ENCODE data around the gene KCNJ11.

The KCNJ11 gene

DNA sequence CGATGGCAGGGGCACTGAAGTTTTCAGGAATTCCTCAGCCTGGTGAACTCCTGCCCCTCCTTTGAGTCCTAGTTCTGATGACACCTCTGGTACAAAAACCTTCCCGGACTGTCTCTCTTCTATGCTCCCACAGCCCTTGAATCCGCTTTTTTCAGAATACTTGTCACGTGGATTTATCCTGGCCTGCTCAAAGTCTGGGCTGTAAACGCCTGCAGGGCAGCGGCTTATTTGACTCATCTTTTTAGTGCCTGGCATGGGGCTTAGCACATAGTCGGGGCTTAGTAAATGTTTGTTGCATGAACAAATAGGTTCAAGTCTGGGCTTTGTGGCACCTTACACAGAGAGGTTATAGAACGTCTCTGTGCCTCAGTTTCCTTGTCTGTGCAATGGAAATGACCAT is 13.4 kb upstream of the KCNJ11 start:
- no peaks in the 10 kb centered on the region for H3K4me1 Mint-ChIP-seq (ENCODE audit: low read depth)
- no peaks in the 10 kb centered on the region for H3K27me3 Mint-ChIP-seq
- H3K27ac Mint-ChIP-seq: no peak overlapping the region
- H3K9me3 Mint-ChIP-seq: no peaks in the 10 kb centered on the region
- no peak for DNase-seq
- no peak overlapping the region for H3K4me3 Mint-ChIP-seq
- H3K36me3 Mint-ChIP-seq (ENCODE audit: low read depth): no peaks in the 10 kb centered on the region

DNA sequence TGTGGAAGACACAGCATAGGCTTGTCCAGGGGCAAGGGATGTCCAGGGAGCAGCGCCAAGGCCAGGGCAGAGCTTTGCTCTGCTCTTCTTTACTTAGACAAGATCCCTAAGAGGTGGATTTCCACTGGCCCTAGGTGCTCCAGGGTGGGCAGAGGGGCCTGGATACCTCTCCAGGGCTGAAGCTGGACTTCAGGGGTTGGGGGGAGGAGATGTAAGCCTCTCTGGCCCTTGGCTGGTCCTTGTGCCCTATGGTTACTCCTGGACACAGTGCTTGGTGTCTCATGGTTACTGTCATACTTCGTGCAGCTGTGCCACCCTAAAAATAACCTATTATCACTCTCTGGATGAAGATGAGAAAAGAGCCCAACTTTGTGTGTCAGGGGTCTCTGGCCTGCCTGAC is 12.9 kb upstream of the KCNJ11 start:
- no peaks in the 10 kb centered on the region for H3K27me3 Mint-ChIP-seq
- no peak overlapping the region for H3K27ac Mint-ChIP-seq
- no peaks in the 10 kb centered on the region for H3K36me3 Mint-ChIP-seq (ENCODE audit: low read depth)

DNA sequence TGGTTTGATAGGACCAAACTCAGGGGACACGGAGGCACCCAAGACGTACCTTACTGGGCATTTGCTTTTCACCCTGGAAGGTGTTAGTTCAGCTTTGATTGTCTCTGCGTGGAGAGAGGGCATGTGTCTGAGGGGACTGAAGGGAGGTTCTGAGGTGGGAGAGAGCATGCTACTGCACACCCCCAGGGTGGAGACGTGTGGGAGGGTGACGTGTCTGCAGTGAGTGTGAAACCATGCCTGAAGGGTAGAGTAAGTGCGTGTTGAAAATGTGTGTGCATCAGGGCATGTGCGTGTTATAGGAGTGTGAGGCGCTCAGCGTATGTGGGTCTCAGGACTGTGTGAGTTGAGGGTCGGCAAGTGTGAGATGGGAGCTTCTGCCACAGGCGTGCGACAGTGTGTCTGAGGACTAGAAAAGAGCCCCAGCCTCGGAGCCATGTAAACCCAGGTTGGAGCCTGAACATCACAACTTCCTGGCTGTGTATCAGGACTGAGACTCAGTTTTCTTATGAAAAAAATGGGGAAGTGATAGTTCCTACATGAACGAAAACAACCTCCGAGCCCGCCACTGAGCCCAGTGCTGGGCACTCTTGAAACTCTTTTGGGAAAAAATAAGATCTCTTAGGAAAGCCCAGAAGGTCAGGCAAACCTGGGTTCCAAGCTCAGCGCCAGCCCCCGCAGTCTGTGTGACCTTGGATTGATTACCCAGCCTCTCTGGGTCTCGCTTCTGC is 11.8 kb upstream of the KCNJ11 start:
- Mint-ChIP-seq H3K4me1 (ENCODE audit: low read depth) (no peaks in the 10 kb centered on the region), H3K27me3 (no peaks in the 10 kb centered on the region)

More for the DNA sequence above, 12.9 kb upstream of the KCNJ11 start:
- H3K4me1 Mint-ChIP-seq (ENCODE audit: low read depth): no peaks in the 10 kb centered on the region
- H3K4me3 Mint-ChIP-seq: no peak overlapping the region
- H3K9me3 Mint-ChIP-seq: no peaks in the 10 kb centered on the region
- no peak for DNase-seq

DNA sequence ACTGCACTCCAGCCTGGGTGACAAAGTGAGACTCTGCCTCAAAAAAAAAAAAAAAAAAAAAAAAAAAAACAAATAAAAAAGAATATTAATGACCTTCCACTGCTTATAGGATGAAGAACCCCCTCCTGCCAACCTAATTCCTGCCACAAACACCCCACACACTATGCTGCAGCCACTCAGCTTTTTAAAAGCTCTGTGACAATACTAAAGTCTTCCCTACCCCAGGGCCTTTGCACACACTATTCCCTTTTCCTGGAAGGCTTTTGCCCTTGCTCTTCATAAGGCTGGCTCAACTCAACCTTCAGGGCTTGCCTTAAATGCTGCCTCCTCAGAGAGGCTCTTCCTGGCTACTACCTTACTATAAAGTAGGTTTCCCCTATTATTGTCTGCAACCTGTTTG is 10.8 kb upstream of the KCNJ11 start:
- H3K4me1 Mint-ChIP-seq (ENCODE audit: low read depth): no peaks in the 10 kb centered on the region
- no peak overlapping the region for H3K27ac Mint-ChIP-seq
- no peak overlapping the region for H3K4me3 Mint-ChIP-seq
- no peaks in the 10 kb centered on the region for H3K36me3 Mint-ChIP-seq (ENCODE audit: low read depth)
- no peak for DNase-seq
- no peaks in the 10 kb centered on the region for H3K27me3 Mint-ChIP-seq
- H3K9me3 Mint-ChIP-seq: no peaks in the 10 kb centered on the region

More for the DNA sequence above, 11.8 kb upstream of the KCNJ11 start:
- Mint-ChIP-seq H3K9me3 (no peaks in the 10 kb centered on the region), H3K27ac (no peak overlapping the region), H3K36me3 (ENCODE audit: low read depth) (no peaks in the 10 kb centered on the region), H3K4me3 (no peak overlapping the region)
- DNase-seq: no peak

DNA sequence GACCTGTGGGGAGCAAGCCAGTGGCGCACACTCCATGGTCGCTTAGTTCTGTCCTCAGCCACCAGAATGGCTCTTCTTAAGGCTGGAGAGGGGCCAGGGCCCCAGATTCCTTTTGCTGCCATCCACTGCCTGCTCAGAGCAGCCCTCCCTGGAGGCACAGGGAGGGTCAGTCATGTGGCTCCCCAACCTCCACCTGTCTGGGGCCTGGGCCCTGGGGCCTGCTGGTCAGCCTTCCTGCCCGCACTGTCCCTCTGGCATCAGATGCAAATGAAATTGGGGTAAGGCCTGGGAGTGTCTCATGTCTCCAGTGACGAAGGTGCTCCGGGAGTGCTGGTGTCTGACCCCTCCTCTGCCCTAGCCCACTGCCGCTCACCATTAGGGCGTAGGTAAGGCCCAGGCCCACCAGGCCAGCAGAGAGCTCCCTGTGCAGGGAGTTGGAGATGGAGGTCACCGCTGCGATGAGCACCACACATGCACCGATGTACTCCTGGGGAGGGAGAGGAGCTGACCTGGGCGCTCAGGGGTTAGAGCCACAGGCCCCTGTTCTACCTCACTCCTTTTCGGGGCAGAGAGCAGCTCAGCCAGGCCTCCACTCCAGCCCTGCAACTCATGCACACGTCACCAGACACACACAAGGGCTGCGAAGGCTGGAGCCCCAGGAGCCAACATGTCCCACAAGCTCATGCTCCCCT is 9.0 kb upstream of the KCNJ11 start:
- Mint-ChIP-seq H3K4me3 (no peak overlapping the region), H3K9me3 (no peaks in the 10 kb centered on the region), H3K27me3 (no peaks in the 10 kb centered on the region), H3K27ac (no peak overlapping the region), H3K36me3 (ENCODE audit: low read depth) (no peaks in the 10 kb centered on the region), H3K4me1 (ENCODE audit: low read depth) (no peaks in the 10 kb centered on the region)
- DNase-seq: no peak

DNA sequence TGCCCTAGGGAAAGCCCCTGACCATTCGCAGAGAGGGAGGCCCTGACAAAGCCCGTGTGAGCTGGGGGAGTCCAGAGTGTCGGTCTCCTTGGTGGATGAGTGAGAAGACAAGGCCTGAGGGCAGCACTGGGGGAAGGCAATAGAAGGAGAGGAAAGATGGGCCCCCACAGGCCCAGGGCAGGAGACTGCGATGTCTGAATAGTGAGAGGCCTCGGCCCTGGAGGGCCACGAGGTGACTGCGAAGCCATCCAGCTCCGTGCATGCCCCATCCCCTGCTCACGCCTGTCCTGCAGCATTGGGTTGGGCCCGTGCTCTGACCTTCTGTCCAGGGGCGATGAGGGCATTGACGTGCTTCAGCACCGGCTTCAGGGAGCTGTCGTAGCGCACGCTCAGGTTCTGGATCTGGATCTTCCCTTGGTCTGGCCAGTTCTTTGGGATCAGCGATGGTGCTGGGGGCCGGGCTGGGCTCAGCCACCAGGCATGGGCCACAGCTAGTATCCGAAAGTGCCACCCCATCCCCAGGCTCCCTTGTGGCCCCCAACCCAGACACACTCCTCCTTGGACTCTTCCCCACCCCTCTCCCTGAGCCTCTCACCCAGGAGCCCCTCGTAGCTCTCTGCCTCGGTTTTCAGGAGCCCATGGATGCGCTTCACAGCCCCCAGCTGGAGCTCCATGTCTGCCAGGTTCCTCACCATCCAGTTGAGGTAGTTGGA is 8.3 kb upstream of the KCNJ11 start:
- Mint-ChIP-seq H3K4me3 (no peak overlapping the region), H3K27ac (no peak overlapping the region), H3K27me3 (no peaks in the 10 kb centered on the region), H3K36me3 (ENCODE audit: low read depth) (no peaks in the 10 kb centered on the region), H3K9me3 (no peaks in the 10 kb centered on the region), H3K4me1 (ENCODE audit: low read depth) (no peaks in the 10 kb centered on the region)
- no peak for DNase-seq

DNA sequence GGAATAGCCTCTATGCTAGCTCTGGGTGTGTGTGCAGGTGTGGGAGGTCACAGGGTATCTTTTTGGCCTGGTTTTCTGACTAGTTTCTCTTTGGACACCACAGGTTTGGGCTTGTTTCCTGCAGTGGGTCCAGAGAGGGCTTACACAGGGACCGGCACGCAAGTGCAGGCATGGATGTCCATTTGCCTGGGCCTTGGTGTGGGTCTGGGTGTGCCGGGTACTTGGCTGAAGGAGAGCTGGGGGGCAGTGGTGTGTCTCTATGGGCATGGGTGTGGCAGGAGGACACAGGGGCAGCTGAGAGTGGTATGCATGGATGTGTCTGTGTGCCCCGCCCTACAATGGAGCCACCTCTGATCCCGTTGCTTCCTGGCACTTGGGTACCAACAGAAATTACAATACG is 7.5 kb upstream of the KCNJ11 start:
- no peak for DNase-seq
- Mint-ChIP-seq H3K9me3 (no peaks in the 10 kb centered on the region), H3K27ac (no peak overlapping the region), H3K27me3 (no peaks in the 10 kb centered on the region), H3K4me1 (ENCODE audit: low read depth) (no peaks in the 10 kb centered on the region), H3K36me3 (ENCODE audit: low read depth) (no peaks in the 10 kb centered on the region), H3K4me3 (no peak overlapping the region)

DNA sequence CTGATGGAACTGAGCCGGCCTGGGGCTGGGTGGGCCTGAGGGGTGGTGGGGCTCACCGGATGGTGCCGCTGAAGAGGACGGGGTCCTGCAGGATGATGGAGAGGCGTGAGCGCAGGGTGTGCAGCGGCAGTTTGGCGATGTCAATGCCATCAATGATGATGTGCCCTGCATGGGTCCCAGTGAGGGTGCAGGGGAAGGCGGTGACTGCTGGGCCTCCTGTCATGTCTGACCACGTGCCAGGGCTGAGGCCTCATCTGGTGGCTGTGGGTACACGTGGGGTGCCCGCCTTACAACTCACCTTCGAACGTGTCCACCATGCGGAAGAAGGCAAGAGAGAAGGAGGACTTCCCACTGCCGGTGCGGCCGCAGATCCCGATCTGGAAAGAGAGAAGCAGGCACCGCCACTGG is 7.1 kb upstream of the KCNJ11 start:
- Mint-ChIP-seq H3K4me3 (no peak overlapping the region), H3K27me3 (no peaks in the 10 kb centered on the region), H3K4me1 (ENCODE audit: low read depth) (no peaks in the 10 kb centered on the region), H3K36me3 (ENCODE audit: low read depth) (no peaks in the 10 kb centered on the region), H3K9me3 (no peaks in the 10 kb centered on the region), H3K27ac (no peak overlapping the region)
- no peak for DNase-seq

DNA sequence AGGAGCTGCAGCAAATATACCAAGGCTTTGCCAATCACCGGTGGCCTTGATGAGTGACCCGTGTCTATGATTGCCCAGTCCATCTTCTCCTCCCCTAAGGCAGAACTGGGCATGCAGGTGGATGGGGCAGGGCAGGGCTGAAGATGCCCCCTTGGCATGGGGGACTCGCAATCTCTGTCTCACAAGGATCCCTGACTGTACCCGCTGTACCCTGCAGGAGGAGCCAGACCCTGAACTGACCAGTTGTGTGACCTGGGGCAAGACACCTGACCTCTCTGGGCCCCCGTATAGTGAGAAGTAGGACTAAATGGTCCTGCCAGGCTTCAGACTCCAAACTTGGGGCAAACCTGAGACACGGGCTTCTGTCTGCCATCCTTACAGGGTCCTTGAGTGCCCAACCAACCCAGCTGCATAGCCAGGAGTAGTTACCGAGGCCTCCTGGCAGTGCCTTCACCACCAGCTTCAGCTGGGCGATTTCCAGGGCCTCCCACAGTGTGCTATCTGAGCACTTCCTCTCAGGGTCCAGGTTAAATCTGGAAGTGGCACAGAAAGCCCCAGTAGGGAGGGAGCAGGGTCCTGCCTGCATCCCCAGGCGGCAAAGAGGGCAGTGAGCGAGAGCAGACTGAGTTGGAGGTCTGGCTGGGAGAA is 6.4 kb upstream of the KCNJ11 start:
- DNase-seq: no peak
- Mint-ChIP-seq H3K4me3 (no peak overlapping the region), H3K27me3 (no peaks in the 10 kb centered on the region), H3K4me1 (ENCODE audit: low read depth) (no peaks in the 10 kb centered on the region), H3K36me3 (ENCODE audit: low read depth) (no peaks in the 10 kb centered on the region), H3K9me3 (no peaks in the 10 kb centered on the region), H3K27ac (no peak overlapping the region)

DNA sequence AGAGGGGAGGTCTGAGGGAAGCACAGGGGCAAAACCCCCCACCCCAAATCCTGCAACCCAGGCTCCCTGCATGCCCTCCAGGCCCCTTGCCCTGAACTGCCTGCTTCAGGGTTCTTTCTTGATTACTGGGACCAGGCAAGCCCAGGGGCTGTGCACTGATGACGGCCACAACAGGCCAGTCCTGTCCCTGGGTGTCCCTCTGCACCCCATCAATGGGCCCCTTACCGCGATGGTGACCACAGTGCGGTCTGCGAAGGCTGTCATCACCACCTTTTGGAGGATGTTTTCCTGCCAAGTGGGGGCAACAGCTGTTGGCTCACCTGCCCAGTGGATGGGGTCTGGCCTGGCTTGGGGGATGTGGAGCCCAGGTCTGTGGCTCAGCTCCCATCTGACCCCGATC is 5.0 kb upstream of the KCNJ11 start:
- Mint-ChIP-seq H3K4me1 (ENCODE audit: low read depth) (peaks cover 4% of the 10 kb centered on the region), H3K4me3 (no peak overlapping the region), H3K36me3 (ENCODE audit: low read depth) (no peaks in the 10 kb centered on the region), H3K27ac (no peak overlapping the region), H3K9me3 (no peaks in the 10 kb centered on the region), H3K27me3 (no peaks in the 10 kb centered on the region)
- no peak for DNase-seq

DNA sequence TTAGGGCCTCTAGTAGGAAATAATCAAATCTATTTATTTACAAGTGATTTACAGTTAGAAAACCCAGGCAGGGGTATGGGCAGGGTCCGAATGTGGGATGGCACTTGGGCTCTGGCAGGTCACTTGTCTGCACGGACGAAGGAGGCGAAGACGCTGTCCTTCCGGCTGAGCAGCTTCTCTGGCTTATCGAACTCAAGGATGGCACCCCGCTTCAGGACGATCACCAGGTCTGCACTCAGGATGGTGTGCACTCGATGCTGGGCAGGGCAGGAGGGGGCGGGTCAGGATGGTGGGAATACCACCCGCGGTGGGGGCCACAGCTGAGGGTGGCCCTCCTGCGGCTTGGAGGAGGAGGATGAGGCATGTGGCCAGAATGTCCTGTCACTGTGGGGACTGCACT is 4.4 kb upstream of the KCNJ11 start:
- Mint-ChIP-seq H3K27me3 (no peaks in the 10 kb centered on the region), H3K36me3 (ENCODE audit: low read depth) (no peaks in the 10 kb centered on the region), H3K27ac (no peak overlapping the region), H3K4me3 (no peak overlapping the region), H3K9me3 (no peaks in the 10 kb centered on the region), H3K4me1 (ENCODE audit: low read depth) (peaks cover 5% of the 10 kb centered on the region)
- DNase-seq: no peak

DNA sequence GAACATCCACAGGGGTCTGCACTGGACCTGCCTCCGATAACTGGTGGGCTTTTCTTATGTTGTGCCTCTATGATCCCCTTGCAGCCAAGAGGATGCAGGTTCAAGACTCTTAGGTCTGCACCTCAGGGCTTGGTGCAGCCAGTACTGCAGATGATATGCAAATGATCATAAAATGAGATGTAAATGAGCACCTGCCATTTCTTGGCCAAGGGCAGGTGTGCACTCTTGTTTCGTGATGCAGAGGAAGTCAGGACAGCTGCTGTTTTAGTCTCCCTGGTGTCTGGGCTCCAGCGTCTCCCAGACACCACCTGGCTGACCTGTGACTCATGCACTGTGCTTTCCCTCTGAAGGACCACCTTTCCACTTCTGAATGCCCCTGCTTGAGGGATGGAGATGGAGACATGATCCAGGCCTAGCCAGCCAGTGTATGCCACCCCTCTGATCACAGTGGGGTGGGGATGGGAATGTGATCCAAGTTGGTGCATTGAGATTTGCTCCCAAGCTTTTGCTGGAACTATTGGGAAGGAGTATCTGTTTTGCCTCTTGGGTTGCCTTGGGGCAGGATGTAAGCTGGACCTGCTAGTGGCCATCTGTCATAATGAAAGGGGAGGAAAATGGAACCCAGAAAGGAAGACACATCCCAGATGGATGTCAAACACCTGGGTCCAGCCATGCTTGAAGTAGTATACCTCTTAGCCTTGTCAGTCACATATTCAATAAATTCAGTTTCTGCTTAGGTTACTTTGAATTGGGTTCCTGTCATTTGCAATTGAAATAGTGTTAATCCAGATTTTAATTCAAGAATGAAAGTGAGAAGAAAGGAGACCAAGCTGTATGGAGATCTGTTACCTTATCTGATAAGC is 3.3 kb upstream of the KCNJ11 start:
- Mint-ChIP-seq H3K36me3 (ENCODE audit: low read depth) (no peaks in the 10 kb centered on the region), H3K9me3 (no peaks in the 10 kb centered on the region)

DNA sequence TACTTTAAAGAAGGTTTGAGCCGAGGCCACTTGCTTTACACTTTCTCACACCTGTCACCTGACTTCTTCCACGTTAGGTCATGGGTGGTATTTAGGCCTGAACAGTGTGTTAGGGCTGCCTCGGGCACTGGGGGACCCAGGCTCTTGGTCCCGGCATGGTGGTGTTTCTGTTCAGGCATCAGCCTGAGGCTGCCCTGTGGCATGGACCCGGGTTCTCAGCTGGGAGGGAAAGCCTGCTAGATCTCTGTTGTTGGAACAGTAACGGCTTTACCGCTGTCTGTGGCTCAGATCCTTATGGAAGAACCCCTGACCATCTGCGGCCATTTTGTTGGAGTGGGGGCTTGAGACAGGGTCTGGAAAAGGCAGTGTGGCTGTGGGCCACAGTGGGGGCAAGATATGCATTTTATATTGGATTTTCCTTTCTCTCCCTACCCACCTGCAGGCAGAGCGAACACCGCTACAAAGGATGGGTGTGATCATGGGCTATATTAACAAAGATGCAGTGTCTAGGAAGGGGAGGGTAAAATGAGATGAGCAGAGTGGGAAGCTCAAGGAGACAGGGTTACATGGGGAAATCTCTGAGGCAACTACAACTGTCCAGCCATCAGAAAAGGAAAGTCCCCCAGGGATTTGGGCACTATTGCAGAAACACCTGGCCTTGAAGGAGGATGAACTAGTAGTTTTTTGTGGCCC is 1.6 kb upstream of the KCNJ11 start:
- H3K27ac Mint-ChIP-seq: no peak overlapping the region
- no peaks in the 10 kb centered on the region for H3K36me3 Mint-ChIP-seq (ENCODE audit: low read depth)
- H3K9me3 Mint-ChIP-seq: no peaks in the 10 kb centered on the region
- peak overlapping the region; percentile 50 for H3K4me3 Mint-ChIP-seq
- no peak for DNase-seq
- H3K27me3 Mint-ChIP-seq: peaks cover 8% of the 10 kb centered on the region
- H3K4me1 Mint-ChIP-seq (ENCODE audit: low read depth): peaks cover 5% of the 10 kb centered on the region

More for the DNA sequence above, 3.3 kb upstream of the KCNJ11 start:
- no peak overlapping the region for H3K4me3 Mint-ChIP-seq
- DNase-seq: no peak
- H3K4me1 Mint-ChIP-seq (ENCODE audit: low read depth): peaks cover 5% of the 10 kb centered on the region
- H3K27ac Mint-ChIP-seq: no peak overlapping the region
- peaks cover 8% of the 10 kb centered on the region for H3K27me3 Mint-ChIP-seq
